Loucy (cell line): Measurements from ENCODE around the gene GFY.

Source experiments
- H2AFZ ChIP-seq: fragments of 200-600 bp; sonication (generic); 2 replicates; pipeline ENCODE4 v1.6.0; 2016; ENCODE audit warnings: antibody characterized with exemption, mild to moderate bottlenecking, low read length, moderate library complexity
- H3F3A ChIP-seq: fragments of 200-600 bp; 2 replicates; pipeline ENCODE4 v1.6.0; 2016; ENCODE audit warnings: antibody characterized with exemption, low read depth, mild to moderate bottlenecking
- H3K27me3 ChIP-seq: fragments of 200-600 bp; sonication (generic); 2 replicates; pipeline ENCODE4 v1.6.1; 2014; ENCODE audit warnings: low read length, mild to moderate bottlenecking; ENCODE audit not compliant: insufficient read depth, poor library complexity, severe bottlenecking
- H3K36me3 ChIP-seq: fragments of 200-600 bp; sonication (generic); 2 replicates; pipeline ENCODE4 v1.6.1; 2016; ENCODE audit warnings: low read length; ENCODE audit not compliant: insufficient read depth
- H3K4me1 ChIP-seq: fragments of 200-600 bp; sonication (generic); 2 replicates; pipeline ENCODE4 v1.5.1; 2014; ENCODE audit warnings: low read length, mild to moderate bottlenecking; ENCODE audit not compliant: insufficient read depth, poor library complexity, severe bottlenecking
- H3K4me2 ChIP-seq: fragments of 200-600 bp; sonication (generic); 2 replicates; pipeline ENCODE4 v1.6.0; 2014; ENCODE audit warnings: antibody characterized with exemption, low read length, low read depth, mild to moderate bottlenecking; ENCODE audit not compliant: poor library complexity, severe bottlenecking
- H3K4me3 ChIP-seq: fragments of 200-600 bp; sonication (generic); 2 replicates; pipeline ENCODE4 v1.5.1; 2014; ENCODE audit warnings: low read length, mild to moderate bottlenecking, mixed read lengths; ENCODE audit not compliant: poor library complexity, severe bottlenecking
- H3K79me2 ChIP-seq: fragments of 200-600 bp; sonication (generic); 2 replicates; pipeline ENCODE4 v1.6.1; 2014; ENCODE audit warnings: low read length; ENCODE audit not compliant: insufficient read depth
- H3K9ac ChIP-seq: fragments of 200-600 bp; sonication (generic); 2 replicates; pipeline ENCODE4 v1.6.0; 2014; ENCODE audit warnings: mild to moderate bottlenecking, low read depth, low read length, moderate library complexity; ENCODE audit not compliant: poor library complexity, severe bottlenecking
- H3K9me2 ChIP-seq: fragments of 200-600 bp; sonication (generic); replicated peaks from 2 replicates; pipeline ENCODE4 v1.6.1; 2016; ENCODE audit warnings: low read depth, low read length, mixed read lengths
- H3K9me3 ChIP-seq: fragments of 200-600 bp; sonication (generic); 2 replicates; pipeline ENCODE4 v1.6.1; 2014; ENCODE audit warnings: mild to moderate bottlenecking, antibody characterized with exemption, low read length, low read depth; ENCODE audit not compliant: insufficient read depth
- H4K20me1 ChIP-seq: fragments of 200-600 bp; sonication (generic); 2 replicates; pipeline ENCODE4 v1.6.0; 2014; ENCODE audit warnings: antibody characterized with exemption, low read length, mild to moderate bottlenecking; ENCODE audit not compliant: insufficient read depth, poor library complexity, severe bottlenecking
- EZH2phosphoT487 ChIP-seq: fragments of 200-600 bp; IDR thresholded peaks from 2 replicates; pipeline ENCODE4 v1.6.1; 2018; ENCODE audit warnings: antibody characterized with exemption, mild to moderate bottlenecking, moderate library complexity, borderline replicate concordance
- TF ChIP-seq, protein P1 (sequence below): fragments of 200-600 bp; sonication (generic); conservative IDR thresholded peaks from 2 replicates; pipeline ENCODE4 v1.5.1; 2014; ENCODE audit warnings: mild to moderate bottlenecking, antibody characterized with exemption, low read length

Gene GFY

DNA sequence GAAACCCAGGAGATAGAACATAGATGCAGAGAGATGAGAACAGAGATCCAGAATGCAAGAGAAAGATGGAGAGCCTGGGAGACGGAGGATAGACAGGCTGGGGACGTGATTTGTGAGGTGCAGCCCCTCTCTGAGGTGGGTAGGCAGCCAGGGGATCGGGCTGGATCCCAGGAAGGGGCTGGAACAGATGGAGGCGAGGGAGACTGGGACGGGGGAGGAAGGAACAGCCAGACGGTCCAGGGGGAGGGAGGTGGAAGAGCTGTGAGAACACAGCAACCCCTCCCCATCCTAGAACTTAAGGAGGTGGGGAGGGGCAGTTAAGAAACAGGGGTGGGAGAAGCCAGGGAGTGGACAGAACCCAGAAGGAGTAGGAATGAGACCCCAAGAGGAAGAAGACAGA, 13.1 kb downstream of the GFY start:
- Histone ChIP-seq H3K4me2 (no peak overlapping the region), H3K36me3 (no peaks in the 10 kb centered on the region), H3F3A (no peaks in the 10 kb centered on the region), H3K27me3 (no peaks in the 10 kb centered on the region), H3K9me3 (no peaks in the 10 kb centered on the region), H3K4me3 (no peak overlapping the region), H2AFZ (no peak overlapping the region), H3K9ac (no peak overlapping the region), H3K9me2 (no peaks in the 10 kb centered on the region), H3K79me2 (no peaks in the 10 kb centered on the region), H3K4me1 (peaks cover 5% of the 10 kb centered on the region), H4K20me1 (no peaks in the 10 kb centered on the region)
- TF ChIP-seq EZH2phosphoT487 = no peak
- TF ChIP-seq, protein P1, sequence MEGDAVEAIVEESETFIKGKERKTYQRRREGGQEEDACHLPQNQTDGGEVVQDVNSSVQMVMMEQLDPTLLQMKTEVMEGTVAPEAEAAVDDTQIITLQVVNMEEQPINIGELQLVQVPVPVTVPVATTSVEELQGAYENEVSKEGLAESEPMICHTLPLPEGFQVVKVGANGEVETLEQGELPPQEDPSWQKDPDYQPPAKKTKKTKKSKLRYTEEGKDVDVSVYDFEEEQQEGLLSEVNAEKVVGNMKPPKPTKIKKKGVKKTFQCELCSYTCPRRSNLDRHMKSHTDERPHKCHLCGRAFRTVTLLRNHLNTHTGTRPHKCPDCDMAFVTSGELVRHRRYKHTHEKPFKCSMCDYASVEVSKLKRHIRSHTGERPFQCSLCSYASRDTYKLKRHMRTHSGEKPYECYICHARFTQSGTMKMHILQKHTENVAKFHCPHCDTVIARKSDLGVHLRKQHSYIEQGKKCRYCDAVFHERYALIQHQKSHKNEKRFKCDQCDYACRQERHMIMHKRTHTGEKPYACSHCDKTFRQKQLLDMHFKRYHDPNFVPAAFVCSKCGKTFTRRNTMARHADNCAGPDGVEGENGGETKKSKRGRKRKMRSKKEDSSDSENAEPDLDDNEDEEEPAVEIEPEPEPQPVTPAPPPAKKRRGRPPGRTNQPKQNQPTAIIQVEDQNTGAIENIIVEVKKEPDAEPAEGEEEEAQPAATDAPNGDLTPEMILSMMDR = no peak

DNA sequence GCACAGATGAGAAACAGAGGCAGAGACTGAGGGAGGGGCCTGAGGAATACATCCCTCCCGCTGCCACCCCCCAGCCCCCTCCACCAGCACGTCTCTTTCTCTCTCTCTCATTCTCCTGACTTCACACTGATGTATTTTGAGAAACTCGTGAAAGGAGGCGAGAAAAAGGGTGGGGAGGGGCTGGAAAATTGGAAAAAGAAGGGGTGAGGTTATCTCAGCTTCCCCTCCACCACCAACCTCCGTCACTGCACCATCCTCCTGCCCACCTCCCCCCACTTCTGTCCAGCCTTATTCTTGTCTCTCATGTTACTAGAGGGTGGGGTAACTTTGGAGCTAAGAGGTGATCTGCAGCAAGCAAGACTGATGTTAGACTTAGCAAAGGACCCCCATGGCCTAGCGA, 14.6 kb downstream of the GFY start:
- H3K4me1 ChIP-seq = peaks cover 11% of the 10 kb centered on the region
- no peaks in the 10 kb centered on the region for H3K27me3 ChIP-seq
- no peak overlapping the region for H3K9ac ChIP-seq
- H3K4me2 ChIP-seq = no peak overlapping the region
- no peaks in the 10 kb centered on the region for H3K9me2 ChIP-seq
- TF ChIP-seq, protein P1 = no peak
- TF ChIP-seq EZH2phosphoT487 = no peak
- H3K9me3 ChIP-seq = no peaks in the 10 kb centered on the region
- H3K36me3 ChIP-seq = no peaks in the 10 kb centered on the region
- H3F3A ChIP-seq = no peaks in the 10 kb centered on the region; the same call in 1 of the 2 replicates
- H2AFZ ChIP-seq = no peak overlapping the region
- H3K79me2 ChIP-seq = no peaks in the 10 kb centered on the region
- no peaks in the 10 kb centered on the region for H4K20me1 ChIP-seq
- H3K4me3 ChIP-seq = no peak overlapping the region

DNA sequence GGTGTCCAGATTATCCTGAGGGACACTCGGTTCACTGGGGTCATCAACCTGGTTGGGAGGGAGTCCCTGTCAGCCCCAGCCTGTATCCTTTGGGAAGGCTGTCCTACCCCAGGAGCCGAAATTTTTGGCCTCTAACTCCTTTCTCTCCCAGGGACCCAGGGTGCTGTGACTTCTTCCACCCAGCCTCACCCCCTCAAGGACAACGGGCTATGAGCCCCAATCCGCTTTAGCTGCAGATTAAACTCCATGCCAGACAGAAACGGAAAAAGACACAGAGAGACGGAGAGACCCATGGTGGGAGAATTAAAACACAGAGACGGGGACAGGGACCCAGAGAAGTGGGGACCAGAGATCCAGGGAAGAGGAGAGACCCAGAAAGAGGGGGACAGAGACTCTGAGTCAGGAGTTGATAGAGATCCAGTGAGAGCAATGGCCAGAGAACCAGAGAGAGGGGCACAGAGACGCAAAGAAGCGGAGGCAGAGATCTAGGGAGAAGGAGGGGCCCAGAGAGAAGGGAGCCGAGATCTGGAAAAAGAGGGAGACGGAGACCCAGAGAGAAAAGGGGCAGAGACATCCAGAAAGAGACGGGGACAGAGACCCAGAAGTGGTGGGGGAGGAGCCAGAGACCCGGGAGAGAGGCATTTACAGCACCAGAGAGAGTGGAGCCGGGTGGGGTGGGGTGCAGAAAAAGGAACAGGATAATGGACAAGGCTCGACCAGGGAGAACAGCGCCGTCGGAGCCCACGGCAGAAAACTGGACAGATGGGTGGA, 15.4 kb downstream of the GFY start:
- H4K20me1 ChIP-seq = no peaks in the 10 kb centered on the region
- no peaks in the 10 kb centered on the region for H3K9me2 ChIP-seq
- H3K9me3 ChIP-seq = no peaks in the 10 kb centered on the region
- no peaks in the 10 kb centered on the region for H3K36me3 ChIP-seq
- no peak overlapping the region for H2AFZ ChIP-seq
- no peaks in the 10 kb centered on the region for H3K79me2 ChIP-seq
- H3K4me3 ChIP-seq = no peak overlapping the region
- TF ChIP-seq EZH2phosphoT487 = no peak
- TF ChIP-seq, protein P1 = no peak
- H3F3A ChIP-seq = peaks cover 6% of the 10 kb centered on the region; the same call in 1 of the 2 replicates
- no peak overlapping the region for H3K4me2 ChIP-seq
- no peaks in the 10 kb centered on the region for H3K27me3 ChIP-seq
- no peak overlapping the region for H3K9ac ChIP-seq
- peaks cover 11% of the 10 kb centered on the region for H3K4me1 ChIP-seq
